ENCODE results near the gene KLHDC8A. TPM values are rescaled to one million over a fixed set of nuclear protein-coding genes. Genes with fewer than 3 reads are reported as not detected.

KLHDC8A gene
- total and polyA plus RNA-seq, 9 of the 15 experiments (the other 6 are each of a cell fraction or from before 2014, with no cell fraction given), result 0.01 to 0.54 (median 0.04) TPM; not detected in 6

GRCh38 chr1:205379056-205379455, 22.3 kb upstream of the KLHDC8A start:
- in situ Hi-C loops (cut with MboI), result no loop called here
- intact Hi-C loops (cut with micrococcal nuclease), result no loop called here
- Histone ChIP-seq H3K27me3 (ENCODE audit: control insufficient read depth in 2 of 2, insufficient read depth in 2 of 2, low read length in 2 of 2) (peaks cover 40 to 68% of the 10 kb centered on the region in 2 experiments), H3K36me3 (ENCODE audit: control insufficient read depth, insufficient read depth, low read length) (no peaks in the 10 kb centered on the region), H3K4me1 (replicated peaks in 1 of 2; ENCODE audit: control insufficient read depth in 2 of 2, insufficient read depth in 2 of 2, low read length in 2 of 2) (no peaks in the 10 kb centered on the region), H3K9me1 (ENCODE audit: control insufficient read depth, insufficient read depth, low read length) (no peaks in the 10 kb centered on the region), H3K79me2 (ENCODE audit: control insufficient read depth, insufficient read depth, low read length) (no peaks in the 10 kb centered on the region), H3K9me3 (replicated peaks; ENCODE audit: control insufficient read depth, insufficient read depth, low read depth, low read length) (no peaks in the 10 kb centered on the region; the same call in 1 of the 2 replicates), H4K20me1 (replicated peaks; ENCODE audit: control insufficient read depth, insufficient read depth, low read length) (peaks cover 3% of the 10 kb centered on the region), H2AFZ (ENCODE audit: low read depth, low read length) (no peak overlapping the region), H3K9ac (ENCODE audit: insufficient read depth in 1 of 2, low read depth in 2 of 2, low read length in 2 of 2) (no peak overlapping the region), H3K4me2 (ENCODE audit: insufficient read depth, low read length) (no peak overlapping the region), H3K27ac (ENCODE audit: extremely low read depth, low read depth, low read length) (no peak overlapping the region), H3K4me3 (no peak overlapping the region)
- WGBS (ENCODE audit: insufficient coverage, low coverage, missing lambda C conversion rate), result 0% methylated on average over 8 of the region's 8 CpGs
- TF ChIP-seq SRSF7 (optimal IDR thresholded peaks at IDR 0.05; ENCODE audit: low read depth, low read length) (no peak), DMBX1 (CRISPR knock-in tag; IDR thresholded peaks at IDR 0.05; ENCODE audit: borderline replicate concordance) (no peak), NR1H2 (CRISPR knock-in tag; IDR thresholded peaks at IDR 0.05) (no peak), MTA1 (IDR thresholded peaks at IDR 0.05; ENCODE audit: borderline replicate concordance) (no peak), ZNF589 (CRISPR knock-in tag; IDR thresholded peaks at IDR 0.05; ENCODE audit: low read depth) (no peak), POLR2AphosphoS5 (IDR thresholded peaks at IDR 0.05; ENCODE audit: control insufficient read depth, insufficient read depth, low read depth, low read length) (no peak), GABPA (tag; conservative IDR thresholded peaks at IDR 0.05; ENCODE audit: low read depth) (no peak)
- ATAC-seq, result no peak
- FAIRE-seq, result no peak
- no peak for DNase-seq (ENCODE audit: extremely low read depth in 1 of 4, low spot score in 3 of 4)
- no TSS peak for BruUV-seq (replicated peaks)
- POLR2A ChIA-PET, result interaction anchor here (0.8 kb wide), 1 partner anchor 73 kb away, joined by 3 read pairs; no protein-coding TSS in a partner anchor
- CTCF ChIA-PET (ENCODE audit: low intra/inter-chr PET ratio), result no interaction called here
